Measurements from ENCODE around the gene NBL1. TPM values are rescaled to one million over a fixed set of nuclear protein-coding genes. Genes with fewer than 3 reads are reported as not detected.
"Not testable (repeated sequence)": the region's sequence is repeated elsewhere in the genome, so short reads cannot be mapped to it uniquely, and the experiment has no call there.

Gene NBL1
- total RNA-seq, 1 donor from 2014 or later = 226 TPM

- no peak for DNase-seq (ENCODE audit: low spot score)
Observed at GRCh38 chr1:19621274-19621950, 22.7 kb upstream of the NBL1 start.

GRCh38 chr1:19622204-19622603 is 21.9 kb upstream of the NBL1 start:
- DNase-seq (ENCODE audit: low spot score) = no peak

GRCh38 chr1:19623523-19623922 is 20.6 kb upstream of the NBL1 start:
- DNase-seq (ENCODE audit: low spot score) = no peak

- DNase-seq (ENCODE audit: low spot score) = no peak
Observed at GRCh38 chr1:19625291-19625937, 18.7 kb upstream of the NBL1 start.

GRCh38 chr1:19628879-19629278 is 15.2 kb upstream of the NBL1 start:
- no peak for DNase-seq (ENCODE audit: low spot score)

GRCh38 chr1:19629357-19629756 is 14.8 kb upstream of the NBL1 start:
- no peak for DNase-seq (ENCODE audit: low spot score)

GRCh38 chr1:19630192-19630591 is 13.9 kb upstream of the NBL1 start:
- not testable (repeated sequence) for DNase-seq (ENCODE audit: low spot score)

- DNase-seq (ENCODE audit: low spot score) = no peak
Observed at GRCh38 chr1:19630720-19631395, 13.3 kb upstream of the NBL1 start.

GRCh38 chr1:19632211-19632610 is 11.9 kb upstream of the NBL1 start:
- no peak for DNase-seq (ENCODE audit: low spot score)

- DNase-seq (ENCODE audit: low spot score) = no peak
Observed at GRCh38 chr1:19633106-19633505, 11.0 kb upstream of the NBL1 start.

GRCh38 chr1:19635064-19635463 is 9.0 kb upstream of the NBL1 start:
- DNase-seq (ENCODE audit: low spot score) = not testable (repeated sequence)

GRCh38 chr1:19635646-19636045 is 8.5 kb upstream of the NBL1 start:
- DNase-seq (ENCODE audit: low spot score) = no peak

GRCh38 chr1:19636065-19636464 is 8.0 kb upstream of the NBL1 start:
- DNase-seq (ENCODE audit: low spot score) = no peak

- not testable (repeated sequence) for DNase-seq (ENCODE audit: low spot score)
Observed at GRCh38 chr1:19636749-19637148, 7.4 kb upstream of the NBL1 start.

- DNase-seq (ENCODE audit: low spot score) = no peak
Observed at GRCh38 chr1:19637606-19638005, 6.5 kb upstream of the NBL1 start.

- not testable (repeated sequence) for DNase-seq (ENCODE audit: low spot score)
Observed at GRCh38 chr1:19639228-19639627, 4.9 kb upstream of the NBL1 start.

GRCh38 chr1:19639999-19640362 is 4.1 kb upstream of the NBL1 start:
- no peak for DNase-seq (ENCODE audit: low spot score)

GRCh38 chr1:19640363-19641316 is 3.5 kb upstream of the NBL1 start:
- DNase-seq (ENCODE audit: low spot score) = no peak

GRCh38 chr1:19643121-19643520 is 990 bp upstream of the NBL1 start:
- DNase-seq (ENCODE audit: low spot score) = peak; percentile 69

- no peak for DNase-seq (ENCODE audit: low spot score)
Observed at GRCh38 chr1:19644395-19644680, 227 bp downstream of the NBL1 start.

- no peak for DNase-seq (ENCODE audit: low spot score)
Observed at GRCh38 chr1:19644681-19645410, 735 bp downstream of the NBL1 start.

Measured in ureter (tissue), 1 donor.